Neural cell (in vitro differentiated cells): ENCODE data around the gene LSM10. TPM values are rescaled to one million over a fixed set of nuclear protein-coding genes. Genes with fewer than 3 reads are reported as not detected.

Source experiments
- H2AFZ ChIP-seq: fragments of 200-600, 300-800 bp; sonication (generic), shearing (Covaris generic); 2 replicates; pipeline ENCODE4 v1.6.0; 2014; ENCODE audit warnings: low read depth, mild to moderate bottlenecking, antibody characterized with exemption, low read length, moderate library complexity
- H3F3A ChIP-seq: fragments of 200-600 bp; shearing (Covaris generic); 2 replicates; pipeline ENCODE4 v1.6.1; 2016; ENCODE audit warnings: mild to moderate bottlenecking, moderate library complexity, mixed read lengths, antibody characterized with exemption, low read length; ENCODE audit not compliant: insufficient read depth, poor library complexity, severe bottlenecking
- H3K27ac ChIP-seq: fragments of 200-600, 300-800 bp; sonication (generic), shearing (Covaris generic); 2 replicates; pipeline ENCODE4 v1.5.1; 2014; ENCODE audit warnings: mild to moderate bottlenecking, low read length, moderate library complexity
- H3K27me3 ChIP-seq: fragments of 300-800, 200-600 bp; sonication (generic), shearing (Covaris generic); 2 replicates; pipeline ENCODE4 v1.6.0; 2014; ENCODE audit warnings: mild to moderate bottlenecking, low read depth, low read length, moderate library complexity; ENCODE audit not compliant: insufficient read depth
- H3K36me3 ChIP-seq: fragments of 300-800, 200-600 bp; sonication (generic), shearing (Covaris generic); 2 replicates; pipeline ENCODE4 v1.5.1; 2014; ENCODE audit warnings: mild to moderate bottlenecking, antibody characterized with exemption, low read length, moderate library complexity; ENCODE audit not compliant: insufficient read depth
- H3K4me2 ChIP-seq: fragments of 300-800, 200-600 bp; sonication (generic), shearing (Covaris generic); 2 replicates; pipeline ENCODE4 v1.6.0; 2014; ENCODE audit warnings: mild to moderate bottlenecking, low read length
- H3K4me3 ChIP-seq: fragments of 300-800, 200-600 bp; sonication (generic), shearing (Covaris generic); 2 replicates; pipeline ENCODE4 v1.5.1; 2014; ENCODE audit warnings: mild to moderate bottlenecking, low read length, moderate library complexity
- H3K79me2 ChIP-seq: fragments of 200-600 bp; shearing (Covaris generic); replicated peaks from 2 replicates; pipeline ENCODE4 v1.6.0; 2014; ENCODE audit warnings: mild to moderate bottlenecking, low read length, moderate library complexity; ENCODE audit not compliant: insufficient read depth
- H3K9ac ChIP-seq: fragments of 300-800, 200-600 bp; sonication (generic), shearing (Covaris generic); 2 replicates; pipeline ENCODE4 v1.6.1; 2016; ENCODE audit warnings: mild to moderate bottlenecking, low read length, mixed read lengths
- H3K9me2 ChIP-seq: fragments of 200-600 bp; shearing (Covaris generic); 2 replicates; pipeline ENCODE4 v1.6.1; 2016; ENCODE audit warnings: mild to moderate bottlenecking, low read length, mixed read lengths; ENCODE audit not compliant: insufficient read depth
- H3K9me3 ChIP-seq: fragments of 200-600, 300-800 bp; sonication (generic), shearing (Covaris generic); 2 replicates; pipeline ENCODE4 v1.6.1; 2016; ENCODE audit warnings: mild to moderate bottlenecking, mixed run types, low read length, moderate library complexity, mixed read lengths
- H4K20me1 ChIP-seq: fragments of 200-600 bp; shearing (Covaris generic); 2 replicates; pipeline ENCODE4 v1.6.1; 2016; ENCODE audit warnings: mild to moderate bottlenecking, mixed run types; ENCODE audit not compliant: insufficient read depth
- EP300 ChIP-seq: fragments of 450-650 bp; conservative IDR thresholded peaks from 2 replicates; pipeline ENCODE4 v1.6.1; 2014; ENCODE audit warnings: antibody characterized with exemption, mild to moderate bottlenecking, moderate library complexity; ENCODE audit not compliant: poor library complexity, severe bottlenecking
- EZH2 ChIP-seq: fragments of 200-600, 300-800 bp; shearing (Covaris generic), sonication (generic); IDR thresholded peaks from 2 replicates; pipeline ENCODE4 v1.6.1; 2014; ENCODE audit warnings: antibody characterized with exemption, low read length, borderline replicate concordance, mild to moderate bottlenecking; ENCODE audit not compliant: insufficient read depth, poor library complexity, severe bottlenecking
- MXI1 ChIP-seq: fragments of 450-650 bp; conservative IDR thresholded peaks from 2 replicates; pipeline ENCODE4 v1.6.1; 2014; ENCODE audit warnings: antibody characterized with exemption, mild to moderate bottlenecking; ENCODE audit not compliant: poor library complexity, severe bottlenecking
- POLR2AphosphoS5 ChIP-seq: IDR thresholded peaks from 2 replicates; pipeline ENCODE4 v1.6.1; 2012
- RAD21 ChIP-seq: fragments of 450-650 bp; conservative IDR thresholded peaks from 2 replicates; pipeline ENCODE4 v1.6.1; 2014; ENCODE audit warnings: antibody characterized with exemption, mild to moderate bottlenecking, moderate library complexity
- SMC3 ChIP-seq: fragments of 450-650 bp; conservative IDR thresholded peaks from 2 replicates; pipeline ENCODE4 v1.6.1; 2014; ENCODE audit warnings: antibody characterized with exemption, mild to moderate bottlenecking, moderate library complexity; ENCODE audit not compliant: poor library complexity
- TAF1 ChIP-seq: IDR thresholded peaks from 2 replicates; pipeline ENCODE4 v1.6.1; 2012; ENCODE audit warnings: low read depth
- polyA plus RNA-seq: library from polyadenylated mRNA; depleted of rRNA; stranded (reverse); fragments of >200 nt; gene quantifications from 2 replicates; pipeline ENCODE4 v1.2.3, GENCODE V29; 2014
- TF ChIP-seq, protein P1 (sequence below): fragments of 450-650 bp; IDR thresholded peaks from 2 replicates; pipeline ENCODE4 v1.5.1; 2014; ENCODE audit warnings: antibody characterized with exemption, mild to moderate bottlenecking, moderate library complexity; ENCODE audit not compliant: poor library complexity, severe bottlenecking
- TF ChIP-seq, protein P2 (sequence below): IDR thresholded peaks from 2 replicates; pipeline ENCODE4 v1.6.1; 2012; ENCODE audit warnings: borderline replicate concordance

LSM10 gene
- polyA plus RNA-seq, 1 donor from 2014 or later, result 1.3 TPM

DNA sequence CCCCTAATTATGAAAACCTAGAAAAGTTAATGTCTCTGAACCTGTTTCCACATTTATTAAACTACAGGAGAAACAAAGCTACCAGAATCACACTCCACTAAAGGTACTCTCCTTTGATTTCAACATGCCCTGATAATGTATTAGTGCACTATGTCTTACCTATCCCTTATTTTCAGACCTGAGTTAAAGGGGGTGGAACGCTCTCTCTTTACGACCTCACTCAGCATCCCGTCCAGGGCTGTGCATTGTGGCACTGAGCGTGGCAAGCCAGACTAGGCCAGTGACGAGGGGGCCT, 678 bp downstream of the LSM10 start:
- Histone ChIP-seq H3K36me3 (no peaks in the 10 kb centered on the region), H4K20me1 (no peaks in the 10 kb centered on the region), H3K4me3 (peak overlapping the region; percentile 86), H3K27me3 (no peaks in the 10 kb centered on the region), H3F3A (no peaks in the 10 kb centered on the region), H3K27ac (peak overlapping the region; percentile 60), H3K9me3 (no peaks in the 10 kb centered on the region), H3K4me2 (peak overlapping the region; percentile 71), H2AFZ (peak overlapping the region; percentile 65), H3K79me2 (no peaks in the 10 kb centered on the region), H3K9ac (peak overlapping the region; percentile 81), H3K9me2 (no peaks in the 10 kb centered on the region)
- TF ChIP-seq MXI1 (no peak), EZH2 (no peak), RAD21 (no peak), POLR2AphosphoS5 (no peak), EP300 (no peak), TAF1 (no peak), SMC3 (no peak)
- TF ChIP-seq, protein P1, sequence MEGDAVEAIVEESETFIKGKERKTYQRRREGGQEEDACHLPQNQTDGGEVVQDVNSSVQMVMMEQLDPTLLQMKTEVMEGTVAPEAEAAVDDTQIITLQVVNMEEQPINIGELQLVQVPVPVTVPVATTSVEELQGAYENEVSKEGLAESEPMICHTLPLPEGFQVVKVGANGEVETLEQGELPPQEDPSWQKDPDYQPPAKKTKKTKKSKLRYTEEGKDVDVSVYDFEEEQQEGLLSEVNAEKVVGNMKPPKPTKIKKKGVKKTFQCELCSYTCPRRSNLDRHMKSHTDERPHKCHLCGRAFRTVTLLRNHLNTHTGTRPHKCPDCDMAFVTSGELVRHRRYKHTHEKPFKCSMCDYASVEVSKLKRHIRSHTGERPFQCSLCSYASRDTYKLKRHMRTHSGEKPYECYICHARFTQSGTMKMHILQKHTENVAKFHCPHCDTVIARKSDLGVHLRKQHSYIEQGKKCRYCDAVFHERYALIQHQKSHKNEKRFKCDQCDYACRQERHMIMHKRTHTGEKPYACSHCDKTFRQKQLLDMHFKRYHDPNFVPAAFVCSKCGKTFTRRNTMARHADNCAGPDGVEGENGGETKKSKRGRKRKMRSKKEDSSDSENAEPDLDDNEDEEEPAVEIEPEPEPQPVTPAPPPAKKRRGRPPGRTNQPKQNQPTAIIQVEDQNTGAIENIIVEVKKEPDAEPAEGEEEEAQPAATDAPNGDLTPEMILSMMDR, result no peak
- TF ChIP-seq, protein P2, sequence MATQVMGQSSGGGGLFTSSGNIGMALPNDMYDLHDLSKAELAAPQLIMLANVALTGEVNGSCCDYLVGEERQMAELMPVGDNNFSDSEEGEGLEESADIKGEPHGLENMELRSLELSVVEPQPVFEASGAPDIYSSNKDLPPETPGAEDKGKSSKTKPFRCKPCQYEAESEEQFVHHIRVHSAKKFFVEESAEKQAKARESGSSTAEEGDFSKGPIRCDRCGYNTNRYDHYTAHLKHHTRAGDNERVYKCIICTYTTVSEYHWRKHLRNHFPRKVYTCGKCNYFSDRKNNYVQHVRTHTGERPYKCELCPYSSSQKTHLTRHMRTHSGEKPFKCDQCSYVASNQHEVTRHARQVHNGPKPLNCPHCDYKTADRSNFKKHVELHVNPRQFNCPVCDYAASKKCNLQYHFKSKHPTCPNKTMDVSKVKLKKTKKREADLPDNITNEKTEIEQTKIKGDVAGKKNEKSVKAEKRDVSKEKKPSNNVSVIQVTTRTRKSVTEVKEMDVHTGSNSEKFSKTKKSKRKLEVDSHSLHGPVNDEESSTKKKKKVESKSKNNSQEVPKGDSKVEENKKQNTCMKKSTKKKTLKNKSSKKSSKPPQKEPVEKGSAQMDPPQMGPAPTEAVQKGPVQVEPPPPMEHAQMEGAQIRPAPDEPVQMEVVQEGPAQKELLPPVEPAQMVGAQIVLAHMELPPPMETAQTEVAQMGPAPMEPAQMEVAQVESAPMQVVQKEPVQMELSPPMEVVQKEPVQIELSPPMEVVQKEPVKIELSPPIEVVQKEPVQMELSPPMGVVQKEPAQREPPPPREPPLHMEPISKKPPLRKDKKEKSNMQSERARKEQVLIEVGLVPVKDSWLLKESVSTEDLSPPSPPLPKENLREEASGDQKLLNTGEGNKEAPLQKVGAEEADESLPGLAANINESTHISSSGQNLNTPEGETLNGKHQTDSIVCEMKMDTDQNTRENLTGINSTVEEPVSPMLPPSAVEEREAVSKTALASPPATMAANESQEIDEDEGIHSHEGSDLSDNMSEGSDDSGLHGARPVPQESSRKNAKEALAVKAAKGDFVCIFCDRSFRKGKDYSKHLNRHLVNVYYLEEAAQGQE, result no peak

DNA sequence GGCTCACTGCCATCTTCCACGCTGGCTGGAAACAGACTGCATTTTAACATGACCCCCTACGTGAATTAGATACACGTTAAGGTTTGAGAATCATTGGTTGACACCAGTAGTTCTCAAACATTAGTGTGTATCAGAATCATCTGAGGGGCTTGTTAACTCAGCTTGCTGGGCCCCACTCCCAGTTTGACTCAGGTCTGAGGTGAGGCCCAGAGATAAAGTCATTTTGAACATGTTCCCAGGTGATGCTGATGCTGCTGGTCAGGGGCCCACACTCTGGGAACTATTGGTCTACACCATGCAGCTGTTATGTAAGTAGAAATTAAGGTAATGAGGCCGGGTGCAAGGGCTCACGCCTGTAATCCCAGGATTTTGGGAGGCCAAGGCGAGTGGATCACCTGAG, 1.3 kb downstream of the LSM10 start:
- Histone ChIP-seq H3K36me3 (no peaks in the 10 kb centered on the region), H3K27me3 (no peaks in the 10 kb centered on the region), H2AFZ (no peak overlapping the region), H4K20me1 (no peaks in the 10 kb centered on the region), H3K4me3 (peak overlapping the region; percentile 86), H3K79me2 (no peaks in the 10 kb centered on the region), H3K4me2 (no peak overlapping the region), H3K9me2 (no peaks in the 10 kb centered on the region), H3F3A (no peaks in the 10 kb centered on the region), H3K9ac (no peak overlapping the region), H3K9me3 (no peaks in the 10 kb centered on the region), H3K27ac (no peak overlapping the region)
- no peak for TF ChIP-seq EP300
- no peak for TF ChIP-seq TAF1
- TF ChIP-seq POLR2AphosphoS5, result no peak
- TF ChIP-seq EZH2, result no peak
- TF ChIP-seq RAD21, result no peak
- TF ChIP-seq, protein P2, result no peak
